GM23338 (cell line): ENCODE data around the gene PIK3AP1. TPM values are rescaled to one million over a fixed set of nuclear protein-coding genes. Genes with fewer than 3 reads are reported as not detected.

Experiments
- ATAC-seq: fragments of 200-7000 bp; cut with Tn5 transposase; 3 replicates; pipeline ENCODE4 v1.9.1; 2020
- DNase-seq: peaks from one replicate; pipeline ENCODE4 v3.0.0-alpha.2; 2015; ENCODE audit warnings: low spot score
- H2AFZ ChIP-seq: fragments of 200-600 bp; sonication (generic); 2 replicates; pipeline ENCODE4 v1.8.0; 2016; ENCODE audit warnings: antibody characterized with exemption, mild to moderate bottlenecking, moderate library complexity
- H3F3A ChIP-seq: fragments of 200-600 bp; sonication (generic); replicated peaks from 2 replicates; pipeline ENCODE4 v1.8.0; 2017; ENCODE audit warnings: antibody characterized with exemption, mixed run types, low read depth
- H3K27ac ChIP-seq: fragments of 200-600 bp; sonication (generic); 2 replicates; pipeline ENCODE4 v1.6.1; 2016; ENCODE audit warnings: low read depth
- H3K27me3 ChIP-seq: fragments of 200-600 bp; sonication (generic); 2 replicates; pipeline ENCODE4 v1.8.0; 2016; ENCODE audit warnings: mild to moderate bottlenecking, mixed run types, moderate library complexity; ENCODE audit not compliant: insufficient read depth
- H3K36me3 ChIP-seq: fragments of 200-600 bp; sonication (generic); 2 replicates; pipeline ENCODE4 v1.8.0; 2016; ENCODE audit warnings: mild to moderate bottlenecking; ENCODE audit not compliant: insufficient read depth
- H3K4me1 ChIP-seq: fragments of 200-600 bp; sonication (generic); 2 replicates; pipeline ENCODE4 v1.8.0; 2016; ENCODE audit warnings: mild to moderate bottlenecking, moderate library complexity; ENCODE audit not compliant: insufficient read depth
- H3K4me2 ChIP-seq: fragments of 200-600 bp; sonication (generic); 2 replicates; pipeline ENCODE4 v1.7.1; 2017; ENCODE audit warnings: mixed run types
- H3K4me3 ChIP-seq: fragments of 200-600 bp; sonication (generic); 2 replicates; pipeline ENCODE4 v1.6.1; 2016; ENCODE audit warnings: mixed run types
- H3K79me2 ChIP-seq: fragments of 200-600 bp; sonication (generic); replicated peaks from 2 replicates; pipeline ENCODE4 v1.8.0; 2017; ENCODE audit warnings: mild to moderate bottlenecking; ENCODE audit not compliant: insufficient read depth
- H3K9me2 ChIP-seq: fragments of 200-600 bp; sonication (generic); 2 replicates; pipeline ENCODE4 v1.8.0; 2017; ENCODE audit not compliant: insufficient read depth
- H4K20me1 ChIP-seq: fragments of 200-600 bp; sonication (generic); replicated peaks from 2 replicates; pipeline ENCODE4 v1.8.0; 2017; ENCODE audit warnings: mild to moderate bottlenecking; ENCODE audit not compliant: insufficient read depth
- H3K27ac Mint-ChIP-seq: 2 replicates; pipeline ENCODE4 v1.8.0; 2020; ENCODE audit warnings: inconsistent platforms, mild to moderate bottlenecking, moderate library complexity, mixed read lengths
- H3K27me3 Mint-ChIP-seq: 3 replicates; pipeline ENCODE4 v1.8.0; 2022; ENCODE audit warnings: low read depth, mild to moderate bottlenecking, moderate library complexity, mixed read lengths, inconsistent platforms; ENCODE audit not compliant: insufficient read depth, poor library complexity
- H3K36me3 Mint-ChIP-seq: 3 replicates; pipeline ENCODE4 v1.8.0; 2021; ENCODE audit warnings: low read depth, mild to moderate bottlenecking, inconsistent platforms, moderate library complexity, mixed read lengths
- H3K4me1 Mint-ChIP-seq: 3 replicates; pipeline ENCODE4 v1.8.0; 2020; ENCODE audit warnings: mild to moderate bottlenecking, inconsistent platforms, mixed read lengths
- H3K4me3 Mint-ChIP-seq: 3 replicates; pipeline ENCODE4 v1.8.0; 2021; ENCODE audit warnings: moderate library complexity, mild to moderate bottlenecking, inconsistent platforms, mixed read lengths
- H3K9me3 Mint-ChIP-seq: 3 replicates; pipeline ENCODE4 v1.8.0; 2020; ENCODE audit warnings: moderate library complexity, mild to moderate bottlenecking, inconsistent platforms, mixed read lengths
- CREB1 ChIP-seq: fragments of 250-450 bp; sonication (Bioruptor Pico); IDR thresholded peaks from 2 replicates; pipeline ENCODE4 v1.5.0; 2020; ENCODE audit warnings: low read depth, mild to moderate bottlenecking, moderate library complexity
- EZH2 ChIP-seq: fragments of 200-600 bp; sonication (generic); IDR thresholded peaks from one replicate; pipeline ENCODE4 v1.8.0; 2017; ENCODE audit warnings: antibody characterized with exemption, mild to moderate bottlenecking, low read depth; ENCODE audit not compliant: unreplicated experiment
- EZH2phosphoT487 ChIP-seq: fragments of 200-600 bp; sonication (generic); IDR thresholded peaks from one replicate; pipeline ENCODE4 v1.8.1; 2018; ENCODE audit warnings: antibody characterized with exemption; ENCODE audit not compliant: unreplicated experiment
- JUNB ChIP-seq: IDR thresholded peaks from one replicate; pipeline ENCODE4 v1.6.1; 2016; ENCODE audit warnings: antibody characterized with exemption; ENCODE audit not compliant: unreplicated experiment
- NANOG ChIP-seq: IDR thresholded peaks from 2 replicates; pipeline ENCODE4 v1.6.1; 2016; ENCODE audit warnings: antibody characterized with exemption, borderline replicate concordance
- POLR2AphosphoS5 ChIP-seq: IDR thresholded peaks from 2 replicates; pipeline ENCODE4 v1.6.1; 2016; ENCODE audit warnings: antibody characterized with exemption, low read depth
- STAT1 ChIP-seq: IDR thresholded peaks from one replicate; pipeline ENCODE4 v1.6.1; 2016; ENCODE audit warnings: antibody characterized with exemption; ENCODE audit not compliant: unreplicated experiment
- ZNF114 ChIP-seq: fragments of 250-450 bp; sonication (Bioruptor Pico); IDR thresholded peaks from 2 replicates; pipeline ENCODE4 v1.5.0; 2020; ENCODE audit warnings: mild to moderate bottlenecking, moderate library complexity
- ZNF331 ChIP-seq: fragments of 250-450 bp; sonication (Bioruptor Pico); IDR thresholded peaks from 2 replicates; pipeline ENCODE4 v1.5.0; 2020; ENCODE audit warnings: low read depth, mild to moderate bottlenecking, moderate library complexity
- polyA plus RNA-seq: library from polyadenylated mRNA; unstranded; fragments of >200 nt; fragmentation: Nextera tagmentation; extraction: Ambion mirVana; gene quantifications from 2 replicates; pipeline ENCODE4 v1.2.1, GENCODE V29; 2016
- total RNA-seq: library from RNA; depleted of rRNA; stranded (reverse); fragments of >200 nt; shearing (Covaris generic); gene quantifications from 2 replicates; pipeline ENCODE4 v1.2.3, GENCODE V29; 2014
- TF ChIP-seq, protein P1 (sequence below), 2 experiments: fragments of 200-600 bp in 1 of 2; sonication (generic) in 1 of 2; conservative IDR thresholded peaks; 2 replicates each; pipeline versions ENCODE4 v1.5.1 to v1.6.1; 2016 to 2017; ENCODE audit warnings: antibody characterized with exemption in 2 of 2, low read depth in 2 of 2, mild to moderate bottlenecking in 2 of 2, moderate library complexity in 1 of 2
- TF ChIP-seq, protein P2 (sequence below): fragments of 250-450 bp; sonication (Bioruptor Pico); IDR thresholded peaks from 2 replicates; pipeline ENCODE4 v1.5.0; 2020; ENCODE audit warnings: mild to moderate bottlenecking, moderate library complexity
- TF ChIP-seq, protein P3 (sequence below): IDR thresholded peaks from 2 replicates; pipeline ENCODE4 v1.6.1; 2016; ENCODE audit warnings: antibody characterized with exemption
- TF ChIP-seq, protein P4 (sequence below): IDR thresholded peaks from one replicate; pipeline ENCODE4 v1.6.1; 2018; ENCODE audit warnings: antibody characterized with exemption; ENCODE audit not compliant: unreplicated experiment

The PIK3AP1 gene
- total and polyA plus RNA-seq, 2 experiments from 2014 or later: 0.65 to 2.3 TPM

DNA sequence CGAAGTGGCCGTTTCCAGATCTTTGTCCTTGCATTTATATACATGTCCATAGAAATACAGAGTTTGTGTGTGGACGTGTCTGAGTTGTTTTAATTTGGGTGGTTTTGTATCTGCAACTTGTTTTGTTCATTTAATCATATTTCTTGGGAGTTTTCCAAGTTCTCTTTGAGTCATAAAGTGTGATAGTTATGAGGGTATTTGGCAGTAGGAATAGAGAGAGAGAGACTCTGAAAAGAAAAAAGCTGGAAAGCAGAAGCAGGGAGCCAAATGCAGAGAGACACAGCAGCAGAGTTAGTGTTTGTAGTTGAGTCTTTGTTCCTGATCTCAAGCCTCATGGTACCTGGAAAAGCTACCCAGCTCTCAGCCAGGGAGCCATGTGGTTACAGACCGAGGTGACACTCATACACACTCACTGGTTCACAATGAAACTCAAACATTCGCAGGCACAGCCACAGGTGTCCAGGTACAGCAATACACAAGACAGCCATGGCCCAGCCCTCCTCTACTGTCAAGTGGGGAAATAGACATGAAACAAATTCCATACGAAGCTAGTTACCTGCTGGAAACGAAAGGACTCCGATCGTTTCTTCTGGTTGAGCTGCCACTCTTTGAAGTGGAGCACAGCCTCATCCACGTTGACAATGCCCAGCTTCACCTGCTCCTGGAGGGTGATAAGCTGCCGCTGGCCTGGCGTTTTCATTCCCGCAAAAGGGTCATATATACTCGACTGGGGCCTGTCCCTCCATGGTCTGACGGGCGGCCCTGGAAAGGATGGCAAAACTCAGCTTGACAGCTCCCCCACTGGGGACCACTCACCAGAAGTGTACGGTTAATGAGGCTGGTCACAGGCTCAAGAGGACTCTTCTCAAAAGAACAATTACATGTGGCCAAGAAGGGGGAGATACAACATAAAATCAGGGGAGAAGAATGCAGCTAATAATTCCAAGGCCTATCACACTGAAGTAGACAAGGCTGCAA is 100.2 kb downstream of the PIK3AP1 start:
- no peak overlapping the region for H3K4me3 ChIP-seq
- no peaks in the 10 kb centered on the region for H3K4me1 ChIP-seq
- Mint-ChIP-seq H3K27ac (no peak overlapping the region), H3K36me3 (no peaks in the 10 kb centered on the region; the same call in 2 of the 3 replicates), H3K4me1 (peaks cover 7% of the 10 kb centered on the region; the same call in 2 of the 3 replicates), H3K9me3 (no peaks in the 10 kb centered on the region), H3K27me3 (peaks cover 2% of the 10 kb centered on the region), H3K4me3 (no peak overlapping the region)
- TF ChIP-seq POLR2AphosphoS5 (no peak), ZNF331 (CRISPR knock-in tag) (no peak), CREB1 (no peak), JUNB (no peak), NANOG (no peak), EZH2 (no peak), ZNF114 (CRISPR knock-in tag) (no peak), STAT1 (no peak), EZH2phosphoT487 (no peak)
- TF ChIP-seq, protein P1, sequence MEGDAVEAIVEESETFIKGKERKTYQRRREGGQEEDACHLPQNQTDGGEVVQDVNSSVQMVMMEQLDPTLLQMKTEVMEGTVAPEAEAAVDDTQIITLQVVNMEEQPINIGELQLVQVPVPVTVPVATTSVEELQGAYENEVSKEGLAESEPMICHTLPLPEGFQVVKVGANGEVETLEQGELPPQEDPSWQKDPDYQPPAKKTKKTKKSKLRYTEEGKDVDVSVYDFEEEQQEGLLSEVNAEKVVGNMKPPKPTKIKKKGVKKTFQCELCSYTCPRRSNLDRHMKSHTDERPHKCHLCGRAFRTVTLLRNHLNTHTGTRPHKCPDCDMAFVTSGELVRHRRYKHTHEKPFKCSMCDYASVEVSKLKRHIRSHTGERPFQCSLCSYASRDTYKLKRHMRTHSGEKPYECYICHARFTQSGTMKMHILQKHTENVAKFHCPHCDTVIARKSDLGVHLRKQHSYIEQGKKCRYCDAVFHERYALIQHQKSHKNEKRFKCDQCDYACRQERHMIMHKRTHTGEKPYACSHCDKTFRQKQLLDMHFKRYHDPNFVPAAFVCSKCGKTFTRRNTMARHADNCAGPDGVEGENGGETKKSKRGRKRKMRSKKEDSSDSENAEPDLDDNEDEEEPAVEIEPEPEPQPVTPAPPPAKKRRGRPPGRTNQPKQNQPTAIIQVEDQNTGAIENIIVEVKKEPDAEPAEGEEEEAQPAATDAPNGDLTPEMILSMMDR (conservative IDR thresholded peaks at IDR 0.05; ENCODE audit: low read depth in 2 of 2): no peak
- TF ChIP-seq, protein P2, sequence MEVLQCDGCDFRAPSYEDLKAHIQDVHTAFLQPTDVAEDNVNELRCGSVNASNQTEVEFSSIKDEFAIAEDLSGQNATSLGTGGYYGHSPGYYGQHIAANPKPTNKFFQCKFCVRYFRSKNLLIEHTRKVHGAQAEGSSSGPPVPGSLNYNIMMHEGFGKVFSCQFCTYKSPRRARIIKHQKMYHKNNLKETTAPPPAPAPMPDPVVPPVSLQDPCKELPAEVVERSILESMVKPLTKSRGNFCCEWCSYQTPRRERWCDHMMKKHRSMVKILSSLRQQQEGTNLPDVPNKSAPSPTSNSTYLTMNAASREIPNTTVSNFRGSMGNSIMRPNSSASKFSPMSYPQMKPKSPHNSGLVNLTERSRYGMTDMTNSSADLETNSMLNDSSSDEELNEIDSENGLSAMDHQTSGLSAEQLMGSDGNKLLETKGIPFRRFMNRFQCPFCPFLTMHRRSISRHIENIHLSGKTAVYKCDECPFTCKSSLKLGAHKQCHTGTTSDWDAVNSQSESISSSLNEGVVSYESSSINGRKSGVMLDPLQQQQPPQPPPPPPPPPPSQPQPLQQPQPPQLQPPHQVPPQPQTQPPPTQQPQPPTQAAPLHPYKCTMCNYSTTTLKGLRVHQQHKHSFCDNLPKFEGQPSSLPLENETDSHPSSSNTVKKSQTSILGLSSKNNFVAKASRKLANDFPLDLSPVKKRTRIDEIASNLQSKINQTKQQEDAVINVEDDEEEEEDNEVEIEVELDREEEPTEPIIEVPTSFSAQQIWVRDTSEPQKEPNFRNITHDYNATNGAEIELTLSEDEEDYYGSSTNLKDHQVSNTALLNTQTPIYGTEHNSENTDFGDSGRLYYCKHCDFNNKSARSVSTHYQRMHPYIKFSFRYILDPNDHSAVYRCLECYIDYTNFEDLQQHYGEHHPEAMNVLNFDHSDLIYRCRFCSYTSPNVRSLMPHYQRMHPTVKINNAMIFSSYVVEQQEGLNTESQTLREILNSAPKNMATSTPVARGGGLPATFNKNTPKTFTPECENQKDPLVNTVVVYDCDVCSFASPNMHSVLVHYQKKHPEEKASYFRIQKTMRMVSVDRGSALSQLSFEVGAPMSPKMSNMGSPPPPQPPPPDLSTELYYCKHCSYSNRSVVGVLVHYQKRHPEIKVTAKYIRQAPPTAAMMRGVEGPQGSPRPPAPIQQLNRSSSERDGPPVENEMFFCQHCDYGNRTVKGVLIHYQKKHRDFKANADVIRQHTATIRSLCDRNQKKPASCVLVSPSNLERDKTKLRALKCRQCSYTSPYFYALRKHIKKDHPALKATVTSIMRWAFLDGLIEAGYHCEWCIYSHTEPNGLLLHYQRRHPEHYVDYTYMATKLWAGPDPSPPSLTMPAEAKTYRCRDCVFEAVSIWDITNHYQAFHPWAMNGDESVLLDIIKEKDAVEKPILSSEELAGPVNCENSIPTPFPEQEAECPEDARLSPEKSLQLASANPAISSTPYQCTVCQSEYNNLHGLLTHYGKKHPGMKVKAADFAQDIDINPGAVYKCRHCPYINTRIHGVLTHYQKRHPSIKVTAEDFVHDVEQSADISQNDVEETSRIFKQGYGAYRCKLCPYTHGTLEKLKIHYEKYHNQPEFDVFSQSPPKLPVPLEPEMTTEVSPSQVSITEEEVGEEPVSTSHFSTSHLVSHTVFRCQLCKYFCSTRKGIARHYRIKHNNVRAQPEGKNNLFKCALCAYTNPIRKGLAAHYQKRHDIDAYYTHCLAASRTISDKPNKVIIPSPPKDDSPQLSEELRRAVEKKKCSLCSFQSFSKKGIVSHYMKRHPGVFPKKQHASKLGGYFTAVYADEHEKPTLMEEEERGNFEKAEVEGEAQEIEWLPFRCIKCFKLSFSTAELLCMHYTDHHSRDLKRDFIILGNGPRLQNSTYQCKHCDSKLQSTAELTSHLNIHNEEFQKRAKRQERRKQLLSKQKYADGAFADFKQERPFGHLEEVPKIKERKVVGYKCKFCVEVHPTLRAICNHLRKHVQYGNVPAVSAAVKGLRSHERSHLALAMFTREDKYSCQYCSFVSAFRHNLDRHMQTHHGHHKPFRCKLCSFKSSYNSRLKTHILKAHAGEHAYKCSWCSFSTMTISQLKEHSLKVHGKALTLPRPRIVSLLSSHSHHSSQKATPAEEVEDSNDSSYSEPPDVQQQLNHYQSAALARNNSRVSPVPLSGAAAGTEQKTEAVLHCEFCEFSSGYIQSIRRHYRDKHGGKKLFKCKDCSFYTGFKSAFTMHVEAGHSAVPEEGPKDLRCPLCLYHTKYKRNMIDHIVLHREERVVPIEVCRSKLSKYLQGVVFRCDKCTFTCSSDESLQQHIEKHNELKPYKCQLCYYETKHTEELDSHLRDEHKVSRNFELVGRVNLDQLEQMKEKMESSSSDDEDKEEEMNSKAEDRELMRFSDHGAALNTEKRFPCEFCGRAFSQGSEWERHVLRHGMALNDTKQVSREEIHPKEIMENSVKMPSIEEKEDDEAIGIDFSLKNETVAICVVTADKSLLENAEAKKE (CRISPR knock-in tag): no peak
- TF ChIP-seq, protein P3, sequence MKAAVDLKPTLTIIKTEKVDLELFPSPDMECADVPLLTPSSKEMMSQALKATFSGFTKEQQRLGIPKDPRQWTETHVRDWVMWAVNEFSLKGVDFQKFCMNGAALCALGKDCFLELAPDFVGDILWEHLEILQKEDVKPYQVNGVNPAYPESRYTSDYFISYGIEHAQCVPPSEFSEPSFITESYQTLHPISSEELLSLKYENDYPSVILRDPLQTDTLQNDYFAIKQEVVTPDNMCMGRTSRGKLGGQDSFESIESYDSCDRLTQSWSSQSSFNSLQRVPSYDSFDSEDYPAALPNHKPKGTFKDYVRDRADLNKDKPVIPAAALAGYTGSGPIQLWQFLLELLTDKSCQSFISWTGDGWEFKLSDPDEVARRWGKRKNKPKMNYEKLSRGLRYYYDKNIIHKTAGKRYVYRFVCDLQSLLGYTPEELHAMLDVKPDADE: no peak
- TF ChIP-seq, protein P4, sequence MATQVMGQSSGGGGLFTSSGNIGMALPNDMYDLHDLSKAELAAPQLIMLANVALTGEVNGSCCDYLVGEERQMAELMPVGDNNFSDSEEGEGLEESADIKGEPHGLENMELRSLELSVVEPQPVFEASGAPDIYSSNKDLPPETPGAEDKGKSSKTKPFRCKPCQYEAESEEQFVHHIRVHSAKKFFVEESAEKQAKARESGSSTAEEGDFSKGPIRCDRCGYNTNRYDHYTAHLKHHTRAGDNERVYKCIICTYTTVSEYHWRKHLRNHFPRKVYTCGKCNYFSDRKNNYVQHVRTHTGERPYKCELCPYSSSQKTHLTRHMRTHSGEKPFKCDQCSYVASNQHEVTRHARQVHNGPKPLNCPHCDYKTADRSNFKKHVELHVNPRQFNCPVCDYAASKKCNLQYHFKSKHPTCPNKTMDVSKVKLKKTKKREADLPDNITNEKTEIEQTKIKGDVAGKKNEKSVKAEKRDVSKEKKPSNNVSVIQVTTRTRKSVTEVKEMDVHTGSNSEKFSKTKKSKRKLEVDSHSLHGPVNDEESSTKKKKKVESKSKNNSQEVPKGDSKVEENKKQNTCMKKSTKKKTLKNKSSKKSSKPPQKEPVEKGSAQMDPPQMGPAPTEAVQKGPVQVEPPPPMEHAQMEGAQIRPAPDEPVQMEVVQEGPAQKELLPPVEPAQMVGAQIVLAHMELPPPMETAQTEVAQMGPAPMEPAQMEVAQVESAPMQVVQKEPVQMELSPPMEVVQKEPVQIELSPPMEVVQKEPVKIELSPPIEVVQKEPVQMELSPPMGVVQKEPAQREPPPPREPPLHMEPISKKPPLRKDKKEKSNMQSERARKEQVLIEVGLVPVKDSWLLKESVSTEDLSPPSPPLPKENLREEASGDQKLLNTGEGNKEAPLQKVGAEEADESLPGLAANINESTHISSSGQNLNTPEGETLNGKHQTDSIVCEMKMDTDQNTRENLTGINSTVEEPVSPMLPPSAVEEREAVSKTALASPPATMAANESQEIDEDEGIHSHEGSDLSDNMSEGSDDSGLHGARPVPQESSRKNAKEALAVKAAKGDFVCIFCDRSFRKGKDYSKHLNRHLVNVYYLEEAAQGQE: no peak
- H3K79me2 ChIP-seq: no peaks in the 10 kb centered on the region
- H4K20me1 ChIP-seq: no peaks in the 10 kb centered on the region; the same call in 1 of the 2 replicates
- DNase-seq (no peak), ATAC-seq (no peak)
- H3K4me2 ChIP-seq: no peak overlapping the region
- no peak overlapping the region for H3K27ac ChIP-seq
- no peak overlapping the region for H2AFZ ChIP-seq
- H3K9me2 ChIP-seq: no peaks in the 10 kb centered on the region
- H3K27me3 ChIP-seq: no peaks in the 10 kb centered on the region
- no peaks in the 10 kb centered on the region for H3K36me3 ChIP-seq
- no peaks in the 10 kb centered on the region for H3F3A ChIP-seq
